GM12892 (cell line): Measurements from ENCODE around the gene CHRM5.

Experiments
- POLR2A ChIP-seq: IDR thresholded peaks from 2 replicates; pipeline ENCODE4 v1.6.1; 2011; ENCODE audit warnings: low read depth, low read length, control low read depth
- TAF1 ChIP-seq: IDR thresholded peaks from 2 replicates; pipeline ENCODE4 v1.6.1; 2011; ENCODE audit warnings: low read depth, mild to moderate bottlenecking, control low read depth, low read length, borderline replicate concordance

GRCh38 chr15:33971811-33972210 lies 3.5 kb downstream of the CHRM5 start:
- TF ChIP-seq TAF1: no peak
- no peak for TF ChIP-seq POLR2A
